ENCODE results near the gene SYNGR3. TPM values are rescaled to one million over a fixed set of nuclear protein-coding genes. Genes with fewer than 3 reads are reported as not detected.

SYNGR3 gene
- total RNA-seq, result 3.2 TPM

DNA sequence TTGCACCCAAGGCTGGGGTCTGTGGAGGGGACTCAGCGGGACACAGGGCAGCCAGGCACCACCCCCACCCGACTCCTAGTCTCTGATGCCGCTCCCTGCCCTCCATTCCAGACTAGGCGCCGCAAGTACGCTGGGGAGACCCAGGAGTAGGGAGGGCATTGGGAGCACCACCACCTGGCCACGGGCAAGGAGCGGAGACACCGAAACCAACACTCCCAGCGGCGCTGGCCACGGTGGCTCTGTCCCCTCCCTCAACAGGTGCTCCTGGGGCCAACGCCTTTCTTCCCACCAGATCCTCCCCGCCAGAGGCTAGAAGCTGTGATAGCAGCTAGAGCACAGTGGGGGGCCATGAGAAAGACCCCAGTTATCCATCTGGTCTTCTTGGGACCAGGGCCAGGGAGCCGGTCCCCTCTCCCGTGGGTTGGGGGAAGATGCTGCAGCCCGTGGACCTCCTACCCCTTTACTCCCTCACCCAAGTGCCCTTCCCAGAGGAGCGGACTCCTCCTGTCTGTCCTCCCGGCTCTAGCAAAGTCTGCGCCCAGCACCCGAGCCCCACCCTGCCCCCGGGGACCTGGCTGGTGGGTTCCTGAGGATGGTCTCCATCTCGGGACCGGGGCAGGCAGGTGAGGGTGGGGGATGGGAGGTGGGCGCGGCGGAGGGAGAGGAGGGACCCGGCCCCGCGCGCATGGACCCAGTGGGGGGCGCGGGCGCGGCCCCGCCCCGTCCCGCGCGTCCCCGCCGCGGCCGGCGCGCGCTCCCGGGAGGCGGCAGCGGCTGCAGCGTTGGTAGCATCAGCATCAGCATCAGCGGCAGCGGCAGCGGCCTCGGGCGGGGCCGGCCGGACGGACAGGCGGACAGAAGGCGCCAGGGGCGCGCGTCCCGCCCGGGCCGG, at the start of gene SYNGR3:
Gene SYNGR3, plus strand, starts transcription at position 762 of the 892 bp plus-strand sequence. CDS start 133 bp downstream, outside the sequence.

GRCh38 chr16:1942810-1943726, 46.7 kb upstream of the SYNGR3 start, which contains the start of gene MSRB1:
TSS of gene MSRB1 (minus strand) at chr16:1943199. CDS start at chr16:1943156, 43 bp downstream.

GRCh38 chr16:1959269-1960039, 30.3 kb upstream of the SYNGR3 start, which contains the start of gene NDUFB10:
TSS of gene NDUFB10 (plus strand) at chr16:1959538. CDS start at chr16:1959625, 87 bp downstream.

DNA sequence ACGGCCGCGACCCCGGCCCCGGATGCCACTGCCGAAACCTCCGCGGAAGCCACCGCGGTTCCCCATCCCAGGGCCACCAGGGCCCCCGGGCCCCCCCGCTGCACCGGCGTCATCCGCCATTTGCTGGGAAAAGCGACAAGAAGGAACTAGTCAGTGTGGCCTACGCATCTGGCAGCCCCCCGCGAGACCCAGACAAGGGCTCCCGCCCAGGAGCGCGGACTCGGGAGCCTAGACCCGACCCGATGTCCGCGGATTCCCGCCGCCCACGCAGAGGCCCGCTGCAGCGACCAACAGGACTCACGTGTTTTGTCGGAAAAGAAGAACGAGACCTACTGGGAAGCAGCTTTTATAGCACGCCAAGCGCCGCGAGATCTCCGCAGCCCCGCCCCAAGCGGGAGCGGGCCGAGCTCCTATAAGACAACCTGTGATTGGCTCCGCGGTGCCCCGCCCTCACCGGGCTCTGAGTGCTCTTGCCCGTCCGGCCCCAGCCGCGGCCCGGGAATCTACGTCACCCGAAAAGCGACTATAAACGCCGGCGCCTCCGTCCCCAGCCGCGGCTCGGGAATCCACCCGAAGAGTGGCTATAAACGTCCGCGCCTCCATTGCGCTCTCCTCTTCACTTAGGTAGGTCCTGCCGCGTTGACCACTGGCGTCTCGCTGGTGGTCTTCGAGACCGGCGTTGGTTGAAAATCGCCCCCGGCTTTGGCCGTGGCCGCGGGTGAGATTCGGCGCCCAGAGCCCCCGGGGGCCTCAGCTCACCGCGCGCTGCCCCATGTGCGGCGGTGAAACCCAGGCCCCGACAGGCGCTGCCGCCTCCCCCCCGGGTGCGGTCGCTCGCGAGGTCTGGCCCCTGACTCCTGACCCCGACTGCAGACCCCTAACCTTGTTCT, 25.0 kb upstream of the SYNGR3 start, which contains the start of gene RPS2:
Gene RPS2, minus strand, starts transcription at position 321 of the 890 bp plus-strand sequence. Its CDS starts 201 bp downstream, at position 120.

GRCh38 chr16:1966460-1966859, 23.3 kb upstream of the SYNGR3 start, which contains the start of gene RNF151:
TSS of gene RNF151 (plus strand) at chr16:1966856. CDS start at chr16:1966882, 26 bp downstream.

GRCh38 chr16:1971796-1972489, 17.8 kb upstream of the SYNGR3 start, which contains the start of gene TBL3:
TSS of gene TBL3 (plus strand) at chr16:1972053. CDS start at chr16:1972165, 112 bp downstream.

DNA sequence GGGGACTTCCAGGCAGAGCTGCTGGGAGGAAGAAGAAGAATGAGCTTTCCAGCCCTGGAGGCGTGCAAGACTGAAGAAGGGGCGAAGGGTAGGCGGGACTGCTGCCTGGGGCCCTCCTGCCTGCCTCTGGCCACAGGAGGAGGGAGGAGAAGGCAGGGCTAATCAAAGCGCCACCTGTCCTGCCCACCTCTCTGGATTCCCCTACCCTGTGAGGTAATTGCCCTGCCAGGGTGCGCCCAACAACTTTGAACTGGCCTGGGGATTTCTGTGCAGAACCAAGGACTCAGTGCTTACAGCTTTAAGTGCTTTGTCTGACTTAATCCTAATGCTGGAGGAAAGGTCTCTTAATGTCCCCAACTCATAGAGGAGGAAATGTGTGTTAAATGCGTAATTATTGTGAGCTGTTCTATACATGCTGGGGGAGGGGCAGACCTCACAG, 8.4 kb upstream of the SYNGR3 start, which contains the start of gene NOXO1:
Gene NOXO1, minus strand, starts transcription at position 72 of the 439 bp plus-strand sequence. CDS start 290 bp downstream, outside the sequence.

DNA sequence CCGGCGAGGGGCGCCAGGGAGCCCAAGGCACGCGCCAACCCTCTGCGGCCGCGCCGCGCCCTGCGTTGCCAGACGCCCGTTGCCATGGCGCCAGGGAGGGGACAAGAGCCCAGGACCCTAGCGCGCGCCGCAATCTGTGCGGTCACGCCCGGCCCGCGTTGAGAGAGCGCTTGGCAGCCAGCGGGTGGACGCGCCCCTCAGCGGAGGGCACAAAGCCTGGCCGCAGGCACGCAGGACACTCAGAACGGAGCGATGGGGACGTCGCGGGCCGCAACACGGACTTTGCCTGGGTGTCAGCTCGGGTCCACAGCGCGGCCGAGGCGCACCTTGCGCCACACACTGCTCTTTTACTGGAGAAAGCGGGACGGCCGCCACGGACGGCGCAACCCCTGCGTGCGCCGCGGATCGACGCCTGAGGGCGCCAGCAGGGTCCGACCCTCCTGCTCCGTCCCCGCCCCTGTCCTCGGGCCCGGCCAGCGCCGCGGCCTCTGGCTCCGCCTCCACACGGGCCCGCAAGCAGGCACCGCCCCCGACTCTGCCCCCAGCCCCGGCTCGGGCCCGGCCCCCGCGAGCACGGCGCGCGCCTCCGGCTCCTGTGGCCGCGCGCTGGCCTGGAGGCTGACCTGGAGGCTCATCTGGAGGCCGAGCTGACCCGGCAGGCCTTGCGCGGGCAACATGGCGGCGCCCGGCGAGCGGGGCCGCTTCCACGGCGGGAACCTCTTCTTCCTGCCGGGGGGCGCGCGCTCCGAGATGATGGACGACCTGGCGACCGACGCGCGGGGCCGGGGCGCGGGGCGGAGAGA, 6.0 kb upstream of the SYNGR3 start, which contains the start of gene GFER:
Gene GFER, plus strand, starts transcription at position 650 of the 803 bp plus-strand sequence. Its CDS starts 26 bp downstream, at position 676.

DNA sequence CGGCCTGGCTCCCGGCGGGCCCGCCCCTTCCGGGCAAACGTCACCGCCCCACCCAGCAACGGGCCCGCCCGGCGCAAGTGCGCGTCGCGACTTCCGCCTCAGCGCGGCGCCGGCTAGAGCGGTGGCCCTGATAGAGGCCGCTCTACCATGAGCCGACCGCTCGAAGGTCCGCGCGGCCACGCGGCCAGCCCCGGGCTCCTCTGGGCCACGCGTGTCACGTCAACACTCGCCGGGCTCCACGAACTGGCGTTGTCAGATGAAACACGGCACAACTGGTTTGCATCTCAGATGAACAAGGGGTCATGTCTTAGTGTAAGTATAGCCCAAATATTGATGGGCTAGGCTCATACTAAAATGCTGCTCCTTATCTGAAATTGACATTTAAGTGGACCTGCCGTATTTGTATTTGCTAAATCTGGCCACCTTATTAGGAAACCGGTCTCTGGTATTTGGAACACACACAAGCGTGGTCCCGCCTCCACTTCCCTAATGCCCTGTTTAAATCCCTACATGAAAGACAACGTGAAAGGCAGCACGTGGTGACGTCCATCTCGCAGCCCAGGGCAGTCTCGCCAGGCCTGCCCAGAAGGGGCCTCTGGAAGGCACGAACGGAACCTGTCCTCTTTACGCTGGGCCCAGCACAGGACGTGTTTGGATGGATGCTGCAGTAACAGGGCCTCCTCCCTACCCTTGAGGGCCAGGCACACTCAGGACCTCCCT, 20.2 kb downstream of the SYNGR3 start, which contains the start of gene ZNF598:
Gene ZNF598, minus strand, starts transcription at position 31 of the 720 bp plus-strand sequence.

DNA sequence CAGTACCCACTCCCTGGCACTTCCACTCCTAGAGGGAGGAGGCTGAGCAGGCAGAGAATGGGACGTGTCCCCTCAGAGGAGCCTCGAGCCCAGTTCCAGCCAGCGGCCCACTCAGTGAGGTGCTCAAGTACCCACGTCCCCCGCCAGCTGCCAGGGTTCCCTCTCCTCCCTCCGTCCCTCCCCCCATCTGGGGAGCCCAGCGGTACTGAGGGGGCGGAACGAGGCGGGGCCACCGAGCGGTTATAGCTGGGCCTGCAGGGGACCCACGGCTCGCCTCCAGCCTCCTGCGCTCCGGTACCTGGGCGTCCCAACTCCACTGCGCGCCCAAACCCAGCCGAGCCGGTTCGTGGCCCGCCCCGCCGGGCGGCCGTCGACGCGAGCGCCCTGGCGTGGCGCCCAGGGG, 29.7 kb downstream of the SYNGR3 start, which contains the start of gene NPW:
Gene NPW, plus strand, starts transcription at position 268 of the 403 bp plus-strand sequence.

DNA sequence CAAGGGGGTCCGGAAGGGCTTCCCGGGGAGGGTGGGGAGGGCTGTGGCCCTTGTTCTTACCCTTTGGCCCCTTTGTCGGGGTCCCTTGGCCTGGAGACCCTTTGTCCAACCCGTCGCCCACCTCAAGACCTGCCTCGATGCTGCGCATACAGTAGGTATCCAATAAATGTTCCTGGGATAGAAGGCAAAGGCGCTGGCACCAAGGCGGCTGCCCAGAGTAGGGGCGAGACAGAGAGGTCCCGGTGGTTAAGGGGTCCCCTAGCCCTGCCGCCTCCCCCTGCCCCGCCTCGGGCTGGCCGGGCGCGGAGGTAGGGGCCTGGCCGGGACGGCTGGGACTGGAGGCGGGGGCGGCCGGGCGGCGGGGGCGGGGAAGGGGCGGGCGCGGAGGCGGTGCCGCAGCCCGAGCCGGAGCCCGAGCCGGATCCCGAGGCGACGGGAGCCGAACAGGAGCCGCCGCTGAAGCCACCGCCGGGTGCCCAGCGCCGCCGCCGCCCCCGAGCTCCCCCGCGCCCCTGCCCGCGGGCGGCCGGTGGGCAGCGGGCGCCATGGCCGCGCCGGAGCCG, 36.8 kb downstream of the SYNGR3 start, which contains the start of gene NHERF2:
Gene NHERF2, plus strand, starts transcription at position 442 of the 563 bp plus-strand sequence. Its CDS starts 104 bp downstream, at position 546.

Small RNA genes within 50 kb of the gene (small RNA-seq; reads per million reads assigned to genes)
- gene AC005363.2 (ENCODE audit: low replicate concordance), result not detected
- gene RN7SL219P (ENCODE audit: low replicate concordance), result not detected
- gene SNORA10 (ENCODE audit: low replicate concordance), result not detected
- gene SNORA64 (ENCODE audit: low replicate concordance), result not detected

Other genes with a start within 250 kb of the SYNGR3 start
- 43.1 TPM for gene NME3, start 218.4 kb upstream of the SYNGR3 start, total RNA-seq
- gene EME2, start 217.2 kb upstream of the SYNGR3 start, total RNA-seq, result 20.1 TPM
- gene MRPS34, start 216.8 kb upstream of the SYNGR3 start, total RNA-seq, result 63.4 TPM
- gene SPSB3, start 207.4 kb upstream of the SYNGR3 start, total RNA-seq, result 78.3 TPM
- 70.1 TPM for gene NUBP2, start 207.0 kb upstream of the SYNGR3 start, total RNA-seq
- 7.0 TPM for gene IGFALS, start 196.3 kb upstream of the SYNGR3 start, total RNA-seq
- 73.6 TPM for gene HAGH, start 163.1 kb upstream of the SYNGR3 start, total RNA-seq
- gene FAHD1, start 162.8 kb upstream of the SYNGR3 start, total RNA-seq, result 98.6 TPM
- gene MEIOB, start 117.8 kb upstream of the SYNGR3 start, total RNA-seq, result 0.29 TPM
- 1.2 TPM for gene HS3ST6, start 71.6 kb upstream of the SYNGR3 start, total RNA-seq
- 22.4 TPM for gene MSRB1, start 46.8 kb upstream of the SYNGR3 start, total RNA-seq
- gene RPL3L, start 35.3 kb upstream of the SYNGR3 start, total RNA-seq, result 33.3 TPM
- gene NDUFB10, start 30.4 kb upstream of the SYNGR3 start, total RNA-seq, result 130 TPM
- gene RPS2, start 25.1 kb upstream of the SYNGR3 start, total RNA-seq, result 2,517 TPM
- not detected for gene RNF151, start 23.1 kb upstream of the SYNGR3 start, total RNA-seq
- gene TBL3, start 17.9 kb upstream of the SYNGR3 start, total RNA-seq, result 32.2 TPM
- gene NOXO1, start 8.5 kb upstream of the SYNGR3 start, total RNA-seq, result 0.47 TPM
- 24.6 TPM for gene GFER, start 5.8 kb upstream of the SYNGR3 start, total RNA-seq
- 20.9 TPM for gene ZNF598, start 19.9 kb downstream of the SYNGR3 start, total RNA-seq
- 7.0 TPM for gene NPW, start 29.8 kb downstream of the SYNGR3 start, total RNA-seq
- 109 TPM for gene NHERF2, start 36.9 kb downstream of the SYNGR3 start, total RNA-seq
- 24.0 TPM for gene NTHL1, start 57.9 kb downstream of the SYNGR3 start, total RNA-seq
- gene TSC2, start 58.0 kb downstream of the SYNGR3 start, total RNA-seq, result 139 TPM
- 162 TPM for gene PKD1, start 145.9 kb downstream of the SYNGR3 start, total RNA-seq
- gene RAB26, start 158.7 kb downstream of the SYNGR3 start, total RNA-seq, result 0.58 TPM
- gene TRAF7, start 165.8 kb downstream of the SYNGR3 start, total RNA-seq, result 40.6 TPM
- gene CASKIN1, start 206.6 kb downstream of the SYNGR3 start, total RNA-seq, result 1.6 TPM
- gene MLST8, start 215.5 kb downstream of the SYNGR3 start, total RNA-seq, result 31.9 TPM
- gene BRICD5, start 220.9 kb downstream of the SYNGR3 start, total RNA-seq, result 5.4 TPM
- 14.0 TPM for gene PGP, start 224.9 kb downstream of the SYNGR3 start, total RNA-seq
- 37.2 TPM for gene E4F1, start 233.6 kb downstream of the SYNGR3 start, total RNA-seq
- 1.3 TPM for gene DNASE1L2, start 246.5 kb downstream of the SYNGR3 start, total RNA-seq